ENCODE data around the gene ISG15. TPM values are rescaled to one million over a fixed set of nuclear protein-coding genes. Genes with fewer than 3 reads are reported as not detected.

The ISG15 gene
- total RNA-seq, 1 donor: 50.6 TPM

DNA sequence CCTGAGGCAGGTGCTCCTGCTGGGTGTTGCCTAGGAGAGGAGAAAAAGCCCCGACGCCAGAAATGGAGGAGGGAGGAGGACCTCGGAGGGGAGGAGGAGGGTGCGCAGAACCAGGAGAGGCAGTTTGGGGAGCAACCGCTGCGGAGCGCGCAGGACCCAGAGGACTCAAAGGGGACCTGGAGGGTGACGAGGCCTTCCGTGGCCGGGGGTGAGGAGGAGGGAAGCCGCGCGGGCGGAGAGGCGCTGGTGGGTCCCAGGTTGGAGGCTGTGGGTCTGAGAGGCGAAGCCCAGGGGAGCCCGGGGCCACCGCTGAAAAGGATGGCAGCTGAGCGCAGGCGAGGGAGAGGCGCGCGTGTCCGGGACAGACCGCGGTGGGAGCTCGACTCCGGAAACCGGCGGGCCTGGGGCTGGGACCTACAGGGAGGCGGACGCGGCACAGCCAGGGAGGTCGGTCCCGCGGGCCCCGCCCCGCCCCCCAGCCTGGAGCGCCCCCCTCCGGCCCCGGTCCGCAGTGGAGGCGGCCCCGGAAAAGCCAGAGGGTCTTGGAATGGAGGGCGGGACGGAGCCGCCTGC is 45.7 kb downstream of the ISG15 start:
- H3K4me1 ChIP-seq (ENCODE audit: insufficient read depth, low read length): peaks cover 16% of the 10 kb centered on the region
- peaks cover 34% of the 10 kb centered on the region for H3K27me3 ChIP-seq (ENCODE audit: insufficient read depth, low read length)
- peak overlapping the region; percentile 8 for H3K4me3 ChIP-seq (ENCODE audit: low read length)

DNA sequence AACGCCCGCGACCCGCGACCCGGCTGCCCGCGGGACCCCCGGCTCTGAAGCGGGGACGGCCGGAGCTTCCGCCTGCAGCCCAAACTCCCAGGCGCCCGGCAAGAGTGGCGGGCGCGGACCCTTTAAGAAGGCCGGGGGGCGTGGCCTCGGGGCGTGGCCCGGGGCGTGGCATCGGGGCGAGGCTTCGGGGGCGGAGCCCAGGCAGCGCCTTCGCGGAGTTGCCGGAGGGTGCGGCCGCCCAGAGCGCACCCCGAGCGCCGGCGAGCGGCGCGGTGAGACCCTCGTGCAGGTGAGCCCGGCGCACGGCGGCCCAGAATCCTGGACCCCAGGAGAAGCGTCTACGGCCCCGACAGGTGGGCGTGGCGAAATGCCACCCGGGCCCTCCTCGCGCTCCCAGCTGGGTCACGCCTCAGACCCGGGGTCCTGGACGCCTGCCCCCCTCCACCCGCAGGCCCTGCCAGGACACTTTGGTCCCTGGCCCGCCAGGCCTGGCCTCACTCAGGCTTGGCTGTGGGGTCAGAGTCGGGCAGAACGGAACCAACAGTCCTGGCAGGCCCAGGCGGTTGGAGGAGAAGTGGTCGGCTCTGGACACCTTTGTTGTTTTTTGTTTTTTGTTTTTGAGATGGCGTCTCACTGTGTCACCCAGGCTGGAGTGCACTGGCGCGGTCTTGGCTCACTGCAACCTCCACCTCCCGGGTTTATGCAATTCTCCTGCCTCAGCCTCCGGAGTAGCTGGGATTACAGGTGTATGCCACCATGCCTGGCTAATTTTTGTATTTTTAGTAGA is 46.4 kb downstream of the ISG15 start:
- peaks cover 34% of the 10 kb centered on the region for H3K27me3 ChIP-seq (ENCODE audit: insufficient read depth, low read length)

More for the DNA sequence above, 45.7 kb downstream of the ISG15 start:
- no peaks in the 10 kb centered on the region for H3K9me3 ChIP-seq (ENCODE audit: low read depth, low read length)

DNA sequence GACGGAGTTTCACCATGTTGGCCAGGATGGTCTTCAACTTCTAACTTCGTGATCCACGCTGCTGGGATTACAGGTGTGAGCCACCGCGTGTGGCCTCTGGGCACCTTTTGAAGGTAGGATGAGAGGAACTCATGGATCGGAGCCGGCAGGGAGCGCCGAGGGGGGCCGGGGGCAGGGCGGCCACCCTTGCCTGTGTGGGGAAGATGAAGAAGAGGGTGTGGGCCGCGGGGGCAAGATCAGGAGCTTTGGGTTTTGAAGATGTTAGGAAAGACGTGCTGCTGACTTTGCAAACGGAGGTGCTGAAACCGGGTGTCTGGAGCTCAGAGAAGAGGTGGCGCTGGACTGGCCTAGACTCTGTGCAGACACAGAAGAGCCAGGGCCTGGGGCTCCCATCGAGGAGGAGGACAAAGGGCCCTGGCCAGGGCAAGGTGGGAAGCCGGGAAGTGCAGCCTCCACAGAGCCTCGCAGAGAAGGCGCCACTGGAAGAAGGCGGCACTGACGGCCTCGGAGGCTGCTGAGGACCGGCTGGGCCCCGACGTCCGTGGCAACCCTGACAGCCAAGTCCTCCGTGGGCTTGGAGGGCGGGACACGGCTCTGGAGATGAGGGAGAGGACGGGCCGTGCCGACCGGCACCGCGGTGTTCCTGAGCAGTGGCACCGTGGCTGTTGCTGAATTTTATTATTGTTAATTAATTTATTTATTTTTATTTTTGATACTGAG is 47.1 kb downstream of the ISG15 start:
- H3K9me3 ChIP-seq (ENCODE audit: low read depth, low read length): no peaks in the 10 kb centered on the region
- no peak overlapping the region for H3K4me3 ChIP-seq (ENCODE audit: low read length)
- peaks cover 21% of the 10 kb centered on the region for H3K4me1 ChIP-seq (ENCODE audit: insufficient read depth, low read length)
- peaks cover 34% of the 10 kb centered on the region for H3K27me3 ChIP-seq (ENCODE audit: insufficient read depth, low read length)

More for the DNA sequence above, 46.4 kb downstream of the ISG15 start:
- Histone ChIP-seq H3K9me3 (ENCODE audit: low read depth, low read length) (no peaks in the 10 kb centered on the region), H3K4me3 (ENCODE audit: low read length) (peak overlapping the region; percentile 8), H3K4me1 (ENCODE audit: insufficient read depth, low read length) (peaks cover 21% of the 10 kb centered on the region)

DNA sequence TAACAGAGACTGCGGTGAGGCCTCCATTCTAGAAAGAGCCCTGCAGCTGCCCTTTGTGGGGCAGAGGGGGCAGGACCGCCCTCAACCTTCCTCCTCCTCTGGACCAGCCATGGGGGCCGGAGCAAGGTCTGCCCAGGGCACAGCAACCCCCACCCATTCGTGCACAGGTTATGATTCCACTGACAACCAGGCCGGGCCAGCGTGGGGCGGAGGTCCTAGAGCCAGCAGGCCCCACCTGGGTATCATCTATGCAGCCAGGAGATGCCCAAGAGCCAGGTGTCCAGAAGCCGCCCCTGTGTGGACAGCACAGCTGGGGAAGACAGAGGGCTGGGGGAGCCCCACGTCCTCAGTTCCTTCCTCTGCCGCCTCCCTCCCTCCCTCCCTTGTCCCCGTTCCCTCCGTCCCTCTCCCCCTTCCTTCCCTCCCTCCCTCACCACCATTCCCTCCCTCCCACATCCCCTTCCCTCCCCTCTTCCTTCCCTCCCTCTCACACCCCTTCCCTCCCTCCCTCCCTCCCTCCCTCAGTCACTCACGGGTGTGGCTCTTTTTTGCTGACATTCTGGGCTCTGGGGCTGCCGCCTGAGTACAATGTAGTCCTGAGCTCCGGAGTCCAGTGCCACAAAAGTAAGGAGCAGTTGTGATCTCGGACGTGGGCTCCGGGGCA is 48.5 kb downstream of the ISG15 start:
- Histone ChIP-seq H3K27me3 (ENCODE audit: insufficient read depth, low read length) (peaks cover 34% of the 10 kb centered on the region), H3K4me3 (ENCODE audit: low read length) (no peak overlapping the region), H3K4me1 (ENCODE audit: insufficient read depth, low read length) (peaks cover 21% of the 10 kb centered on the region), H3K9me3 (ENCODE audit: low read depth, low read length) (no peaks in the 10 kb centered on the region)

DNA sequence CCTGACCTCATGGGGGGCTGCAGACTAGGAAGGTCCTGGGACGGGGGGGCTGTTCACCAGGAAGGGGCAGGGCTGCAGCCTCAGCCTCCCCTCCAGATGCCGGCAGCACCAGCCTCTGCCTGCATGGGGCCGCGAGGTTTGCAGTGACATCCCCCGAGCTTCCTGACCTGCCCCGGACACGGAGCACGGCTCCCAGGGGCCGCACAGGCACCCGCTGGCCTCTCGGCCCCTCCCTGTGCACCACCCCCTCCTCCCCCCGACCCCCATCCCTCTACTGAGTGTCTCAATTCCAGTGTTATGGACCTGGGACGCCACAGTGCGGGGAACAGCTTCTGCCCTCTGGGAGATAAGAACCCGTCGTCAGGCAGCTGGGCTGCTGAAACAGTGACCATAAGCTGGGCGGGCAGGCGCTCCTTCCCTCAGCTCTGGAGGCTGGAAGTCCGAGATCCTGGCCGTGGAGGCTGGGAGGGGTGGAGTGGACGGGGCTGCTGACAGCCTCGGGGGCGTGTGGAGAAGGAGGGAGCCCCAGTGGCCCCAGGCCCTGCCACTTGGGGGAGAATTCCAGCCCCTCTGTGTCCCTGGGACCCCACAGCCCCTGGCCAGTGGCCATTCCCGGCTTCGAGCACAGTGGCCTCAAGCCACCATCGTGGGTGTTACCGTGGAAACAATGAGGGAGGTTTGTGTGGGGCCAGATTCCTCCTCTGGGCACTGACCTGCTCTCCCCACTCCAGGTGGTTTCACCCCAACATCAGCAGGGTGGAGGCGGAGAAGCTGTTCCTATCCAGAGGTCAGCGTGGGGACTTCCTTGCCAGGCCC is 49.3 kb downstream of the ISG15 start:
- Histone ChIP-seq H3K27me3 (ENCODE audit: insufficient read depth, low read length) (peaks cover 34% of the 10 kb centered on the region), H3K4me3 (ENCODE audit: low read length) (no peak overlapping the region), H3K4me1 (ENCODE audit: insufficient read depth, low read length) (peaks cover 21% of the 10 kb centered on the region), H3K9me3 (ENCODE audit: low read depth, low read length) (no peaks in the 10 kb centered on the region)

DNA sequence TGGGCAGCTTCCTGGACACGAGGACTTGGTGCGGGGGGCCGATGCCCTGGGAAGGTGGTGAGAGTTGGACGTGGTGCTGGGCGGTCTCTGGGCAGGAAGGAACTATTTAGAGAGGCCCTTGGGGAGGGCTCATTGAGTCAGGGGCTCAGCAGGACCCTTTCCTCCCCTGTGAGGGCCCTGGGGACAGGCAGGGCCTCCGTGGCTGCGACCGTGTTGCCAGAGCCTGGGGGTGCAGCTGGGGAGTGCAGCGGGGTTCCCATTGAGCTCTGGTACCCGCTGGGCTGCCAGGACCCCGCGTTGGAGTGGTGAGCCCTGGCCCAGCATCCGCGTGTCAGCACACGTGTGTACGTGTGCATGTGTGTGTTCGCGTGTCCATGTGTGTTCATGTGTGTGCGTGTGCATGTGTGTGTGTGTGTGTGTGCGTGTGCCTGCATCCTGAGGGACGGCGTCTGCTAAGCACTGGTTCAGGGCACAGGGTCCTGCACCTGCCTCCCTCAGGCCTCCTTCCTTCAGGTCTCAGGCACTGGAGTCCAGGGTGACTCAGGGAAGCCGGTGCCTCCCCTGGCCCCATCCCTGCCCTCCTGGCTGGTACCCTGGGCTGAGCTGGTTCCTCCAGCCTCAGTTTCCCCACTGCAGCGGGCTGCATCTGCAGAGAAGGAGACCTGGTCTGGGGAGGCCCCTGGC is 50.1 kb downstream of the ISG15 start:
- peaks cover 31% of the 10 kb centered on the region for H3K27me3 ChIP-seq (ENCODE audit: insufficient read depth, low read length)

More for the DNA sequence above, 50.1 kb downstream of the ISG15 start:
- Histone ChIP-seq H3K4me1 (ENCODE audit: insufficient read depth, low read length) (peaks cover 25% of the 10 kb centered on the region), H3K9me3 (ENCODE audit: low read depth, low read length) (no peaks in the 10 kb centered on the region), H3K4me3 (ENCODE audit: low read length) (no peak overlapping the region)

Other genes starting within 250 kb of the ISG15 start
- gene SAMD11, start 89.6 kb upstream of the ISG15 start, total RNA-seq: not detected
- 27.2 TPM for gene NOC2L, start 54.2 kb upstream of the ISG15 start, total RNA-seq
- 2.2 TPM for gene KLHL17, start 52.9 kb upstream of the ISG15 start, total RNA-seq
- gene PLEKHN1, start 47.0 kb upstream of the ISG15 start, total RNA-seq: 0.10 TPM
- 0.10 TPM for gene PERM1, start 31.4 kb upstream of the ISG15 start, total RNA-seq
- gene HES4, start 13.4 kb upstream of the ISG15 start, total RNA-seq: 3.6 TPM
- gene AGRN, start 6.6 kb downstream of the ISG15 start, total RNA-seq: 2.6 TPM
- not detected for gene RNF223, start 60.8 kb downstream of the ISG15 start, total RNA-seq
- 9.6 TPM for gene C1orf159, start 102.6 kb downstream of the ISG15 start, total RNA-seq
- gene TTLL10, start 160.4 kb downstream of the ISG15 start, total RNA-seq: 0.42 TPM
- gene TNFRSF18, start 193.1 kb downstream of the ISG15 start, total RNA-seq: 1.2 TPM
- gene TNFRSF4, start 200.7 kb downstream of the ISG15 start, total RNA-seq: 3.3 TPM
- gene SDF4, start 218.5 kb downstream of the ISG15 start, total RNA-seq: 50.0 TPM
- 5.9 TPM for gene B3GALT6, start 218.7 kb downstream of the ISG15 start, total RNA-seq
- gene C1QTNF12, start 233.2 kb downstream of the ISG15 start, total RNA-seq: 1.6 TPM

Measured in mononuclear cell (primary cell).